SJCRH30 (cell line): ENCODE results near the gene ZNF474. TPM values are rescaled to one million over a fixed set of nuclear protein-coding genes. Genes with fewer than 3 reads are reported as not detected.

Experiments used
- DNase-seq, 2 experiments: peaks; one replicate each; pipeline ENCODE4 v3.0.0-alpha.2; 2015 to 2020
- H3K27ac ChIP-seq: fragments of 250-450 bp; sonication (Bioruptor Pico); 2 replicates; pipeline ENCODE4 v1.5.1; 2020; ENCODE audit warnings: mild to moderate bottlenecking, moderate library complexity
- H3K27me3 ChIP-seq: fragments of 250-450 bp; sonication (Bioruptor Pico); 2 replicates; pipeline ENCODE4 v1.5.1; 2020; ENCODE audit warnings: mild to moderate bottlenecking, moderate library complexity
- H3K36me3 ChIP-seq: fragments of 250-450 bp; sonication (Bioruptor Pico); 2 replicates; pipeline ENCODE4 v1.5.1; 2020; ENCODE audit warnings: mild to moderate bottlenecking, moderate library complexity
- H3K4me1 ChIP-seq: fragments of 250-450 bp; sonication (Bioruptor Pico); 2 replicates; pipeline ENCODE4 v1.5.1; 2020; ENCODE audit warnings: mild to moderate bottlenecking, moderate library complexity
- H3K4me3 ChIP-seq: fragments of 250-450 bp; sonication (Bioruptor Pico); 2 replicates; pipeline ENCODE4 v1.5.1; 2020; ENCODE audit warnings: mild to moderate bottlenecking, moderate library complexity
- H3K9me3 ChIP-seq: fragments of 250-450 bp; sonication (Bioruptor Pico); replicated peaks from 2 replicates; pipeline ENCODE4 v1.5.1; 2020; ENCODE audit warnings: mild to moderate bottlenecking, moderate library complexity
- total RNA-seq: library from RNA; depleted of rRNA; stranded (reverse); fragments of >200 nt; shearing (Covaris generic); gene quantifications from 2 replicates; pipeline ENCODE4 v1.2.3, GENCODE V29; 2014; rRNA removed

The ZNF474 gene
- total RNA-seq, 1 experiment from 2014 or later, result 0.16 TPM

DNA sequence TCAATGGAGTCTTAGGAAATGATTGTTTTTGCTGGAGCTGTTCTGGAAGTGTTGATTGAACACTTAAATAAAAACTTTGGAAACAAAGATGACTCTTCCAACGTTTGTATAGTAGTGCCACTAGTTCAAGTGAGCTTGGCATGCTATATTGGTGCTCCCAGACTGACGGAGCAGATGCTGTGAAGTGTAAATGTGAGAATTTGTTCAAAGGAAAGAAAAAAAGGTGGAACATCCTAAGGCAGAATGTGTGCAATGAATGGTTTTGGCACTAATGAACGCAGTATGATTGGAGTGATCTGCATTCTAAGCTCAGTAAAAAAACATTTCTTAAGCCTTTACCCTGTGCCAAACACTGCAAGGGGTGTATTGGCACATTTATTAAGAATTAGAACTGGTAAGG, 69.8 kb downstream of the ZNF474 start:
- H3K27me3 ChIP-seq, result no peaks in the 10 kb centered on the region; the same call in 1 of the 2 replicates

GRCh38 chr5:122200450-122200849, 71.1 kb downstream of the ZNF474 start:
- Histone ChIP-seq H3K27ac (no peak overlapping the region), H3K36me3 (no peaks in the 10 kb centered on the region), H3K4me3 (no peak overlapping the region), H3K4me1 (no peaks in the 10 kb centered on the region), H3K27me3 (no peaks in the 10 kb centered on the region), H3K9me3 (no peaks in the 10 kb centered on the region)
- DNase-seq, result no peak

More for the DNA sequence above, 69.8 kb downstream of the ZNF474 start:
- H3K27ac ChIP-seq, result no peak overlapping the region
- H3K9me3 ChIP-seq, result no peaks in the 10 kb centered on the region
- no peak overlapping the region for H3K4me3 ChIP-seq
- no peak for DNase-seq
- H3K36me3 ChIP-seq, result no peaks in the 10 kb centered on the region
- H3K4me1 ChIP-seq, result no peaks in the 10 kb centered on the region

DNA sequence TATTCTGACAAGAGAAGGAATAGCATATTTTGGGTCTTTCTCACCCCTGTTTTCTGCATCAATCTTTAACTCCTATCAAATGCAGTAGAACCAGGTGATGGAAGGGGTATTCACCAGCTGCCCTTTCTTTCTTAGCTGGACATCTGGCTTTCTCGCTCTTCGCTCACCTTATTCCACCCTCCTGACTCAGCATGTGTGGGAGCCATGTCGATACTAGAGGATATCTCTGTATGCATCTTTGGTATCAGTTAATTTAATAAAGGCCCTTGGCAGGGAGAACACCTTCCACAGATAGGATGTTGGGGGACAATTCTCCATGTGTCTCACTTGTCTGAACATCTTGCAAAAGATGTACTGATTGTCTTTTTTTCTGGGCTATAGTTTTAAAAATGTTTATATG, 71.5 kb downstream of the ZNF474 start:
- no peak overlapping the region for H3K4me3 ChIP-seq
- H3K9me3 ChIP-seq, result no peaks in the 10 kb centered on the region
- no peaks in the 10 kb centered on the region for H3K36me3 ChIP-seq
- no peak overlapping the region for H3K27ac ChIP-seq
- H3K4me1 ChIP-seq, result no peaks in the 10 kb centered on the region
- DNase-seq, result no peak
- no peaks in the 10 kb centered on the region for H3K27me3 ChIP-seq

DNA sequence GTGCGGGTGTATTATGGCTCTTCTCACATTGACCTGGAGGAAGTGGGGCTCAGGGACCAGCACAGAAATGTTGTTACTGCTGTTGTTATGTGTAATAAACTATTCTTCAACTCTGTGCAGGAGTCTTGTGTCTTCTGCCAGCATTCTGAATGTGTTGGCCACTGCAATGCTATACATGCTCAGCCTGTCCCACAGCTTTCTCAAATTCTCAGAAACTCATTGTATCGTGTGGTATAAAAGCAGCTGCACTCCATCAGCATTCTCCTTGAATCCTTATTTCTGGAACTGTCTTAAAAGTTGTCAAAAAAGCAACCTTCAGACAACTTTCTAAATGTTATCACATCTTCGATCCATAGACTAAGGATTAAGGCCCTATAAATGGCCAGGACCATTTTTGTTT, 72.0 kb downstream of the ZNF474 start:
- Histone ChIP-seq H3K4me3 (no peak overlapping the region), H3K27me3 (no peaks in the 10 kb centered on the region), H3K27ac (no peak overlapping the region), H3K4me1 (no peaks in the 10 kb centered on the region), H3K9me3 (no peaks in the 10 kb centered on the region), H3K36me3 (no peaks in the 10 kb centered on the region)
- no peak for DNase-seq

DNA sequence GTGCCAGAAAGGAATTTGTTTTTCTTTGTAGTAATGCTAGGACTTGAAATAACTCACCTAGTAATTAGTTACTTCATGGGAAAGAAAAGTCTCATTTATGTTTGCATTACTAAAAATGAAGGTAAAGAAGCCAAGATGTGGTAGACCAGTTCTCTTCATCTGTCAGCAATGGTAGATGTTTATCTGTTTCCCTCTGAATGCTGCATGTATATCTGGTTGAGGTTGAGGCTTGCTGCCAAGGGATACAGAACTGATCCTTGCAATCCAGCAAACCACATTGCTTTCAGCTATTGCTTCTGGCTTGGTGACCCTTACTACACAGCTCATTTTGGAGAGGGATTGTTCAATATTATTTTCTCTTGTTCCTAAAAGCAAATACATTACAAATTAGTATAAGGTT, 73.6 kb downstream of the ZNF474 start:
- Histone ChIP-seq H3K27ac (no peak overlapping the region), H3K4me1 (no peaks in the 10 kb centered on the region), H3K9me3 (no peaks in the 10 kb centered on the region), H3K27me3 (no peaks in the 10 kb centered on the region), H3K4me3 (no peak overlapping the region), H3K36me3 (no peaks in the 10 kb centered on the region)
- DNase-seq, result no peak

Other genes with a start within 250 kb of the ZNF474 start
- gene SRFBP1, start 167.6 kb upstream of the ZNF474 start, total RNA-seq, result 27.3 and 27.6 TPM in 2 replicates
- gene LOX, start 51.3 kb upstream of the ZNF474 start, total RNA-seq, result 1.7 and 2.3 TPM in 2 replicates
- gene SNCAIP, start 182.7 kb downstream of the ZNF474 start, total RNA-seq, result 0.13 and 0.49 TPM in 2 replicates